WTC11 (cell line): ENCODE data around the gene LAGE3.

Experiments
- MAX ChIP-seq: sonication (generic); formaldehyde crosslinking; IDR thresholded peaks from 2 replicates; pipeline ENCODE4 v1.8.0; 2022; ENCODE audit warnings: mild to moderate bottlenecking, missing genetic modification reagents
- TF ChIP-seq, protein P1 (sequence below): fragments of 250-450 bp; sonication (Bioruptor Pico); IDR thresholded peaks from 2 replicates; pipeline ENCODE4 v1.8.0; 2021; ENCODE audit warnings: mild to moderate bottlenecking

GRCh38 chrX:154465601-154466000, 13.5 kb downstream of the LAGE3 start:
- no peak for TF ChIP-seq MAX
- TF ChIP-seq, protein P1, sequence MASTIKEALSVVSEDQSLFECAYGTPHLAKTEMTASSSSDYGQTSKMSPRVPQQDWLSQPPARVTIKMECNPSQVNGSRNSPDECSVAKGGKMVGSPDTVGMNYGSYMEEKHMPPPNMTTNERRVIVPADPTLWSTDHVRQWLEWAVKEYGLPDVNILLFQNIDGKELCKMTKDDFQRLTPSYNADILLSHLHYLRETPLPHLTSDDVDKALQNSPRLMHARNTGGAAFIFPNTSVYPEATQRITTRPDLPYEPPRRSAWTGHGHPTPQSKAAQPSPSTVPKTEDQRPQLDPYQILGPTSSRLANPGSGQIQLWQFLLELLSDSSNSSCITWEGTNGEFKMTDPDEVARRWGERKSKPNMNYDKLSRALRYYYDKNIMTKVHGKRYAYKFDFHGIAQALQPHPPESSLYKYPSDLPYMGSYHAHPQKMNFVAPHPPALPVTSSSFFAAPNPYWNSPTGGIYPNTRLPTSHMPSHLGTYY (CRISPR knock-in tag), result no peak
